ENCODE data around the gene C1orf87.

C1orf87 gene

GRCh38 chr1:60033066-60033465 lies 40.5 kb downstream of the C1orf87 start:
- no peak for TF ChIP-seq CTCF (IDR thresholded peaks at IDR 0.05; ENCODE audit: control insufficient read depth, extremely low read depth, insufficient read depth)
- no peak for DNase-seq (ENCODE audit: low read depth)
- H3K4me3 ChIP-seq (ENCODE audit: low read depth, low read length) = no peak overlapping the region

GRCh38 chr1:60031146-60031545 lies 42.4 kb downstream of the C1orf87 start:
- TF ChIP-seq CTCF (IDR thresholded peaks at IDR 0.05; ENCODE audit: control insufficient read depth, extremely low read depth, insufficient read depth) = no peak
- H3K4me3 ChIP-seq (ENCODE audit: low read depth, low read length) = no peak overlapping the region
- DNase-seq (ENCODE audit: low read depth) = no peak

DNA sequence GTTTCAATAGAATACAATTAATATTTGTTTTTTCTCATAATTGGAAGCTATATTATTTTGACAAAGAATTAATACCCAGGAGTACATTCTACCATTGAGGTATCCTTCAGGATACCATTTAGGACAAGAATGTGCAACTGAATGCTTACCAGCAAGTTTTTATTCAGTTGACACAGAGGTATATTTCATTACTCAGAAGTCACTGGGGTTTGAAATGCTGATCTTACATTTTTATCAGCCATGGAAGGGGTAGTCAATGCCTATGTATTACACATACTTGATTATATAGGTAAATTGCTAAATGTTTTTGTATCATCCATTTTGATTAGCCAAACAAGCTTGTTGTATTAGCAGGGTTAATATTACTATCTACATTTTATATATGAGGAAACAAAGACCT lies 48.0 kb downstream of the C1orf87 start:
- DNase-seq (ENCODE audit: low read depth) = no peak
- no peak for TF ChIP-seq CTCF (IDR thresholded peaks at IDR 0.05; ENCODE audit: control insufficient read depth, extremely low read depth, insufficient read depth)
- H3K4me3 ChIP-seq (ENCODE audit: low read depth, low read length) = no peak overlapping the region

DNA sequence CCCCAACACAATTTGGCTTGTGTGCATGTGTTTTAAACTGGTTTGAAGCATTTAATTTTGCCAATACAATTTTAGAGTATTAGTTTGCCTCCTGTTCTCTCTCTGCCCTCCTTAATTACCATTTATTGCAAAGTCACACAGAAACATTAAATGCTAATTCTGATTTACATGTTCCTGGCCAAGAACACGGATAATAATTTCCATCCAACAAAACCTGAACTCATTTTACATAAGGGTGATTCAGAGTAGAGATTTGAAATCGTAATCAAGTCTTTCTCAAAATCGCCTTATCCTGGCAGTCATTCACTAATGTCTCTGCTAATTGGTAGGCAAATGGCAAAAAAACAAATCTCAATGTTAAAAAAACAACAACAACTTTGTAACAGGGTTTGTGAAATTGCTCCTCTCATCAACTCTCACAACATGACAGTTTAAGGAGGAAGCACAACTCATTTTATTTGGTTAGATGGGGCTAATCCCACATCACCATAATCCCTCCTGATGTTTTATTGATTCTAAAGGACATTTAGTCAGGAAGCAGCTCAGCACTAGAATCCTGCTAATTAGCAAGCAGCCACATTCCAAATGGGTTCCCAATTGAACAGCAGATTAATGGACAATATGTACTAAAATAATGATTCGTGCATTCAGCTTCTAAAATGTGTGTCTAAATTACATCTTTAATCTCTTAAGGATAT lies 55.9 kb downstream of the C1orf87 start:
- TF ChIP-seq CTCF (IDR thresholded peaks at IDR 0.05; ENCODE audit: control insufficient read depth, extremely low read depth, insufficient read depth) = no peak
- no peak overlapping the region for H3K4me3 ChIP-seq (ENCODE audit: low read depth, low read length)
- no peak for DNase-seq (ENCODE audit: low read depth)

DNA sequence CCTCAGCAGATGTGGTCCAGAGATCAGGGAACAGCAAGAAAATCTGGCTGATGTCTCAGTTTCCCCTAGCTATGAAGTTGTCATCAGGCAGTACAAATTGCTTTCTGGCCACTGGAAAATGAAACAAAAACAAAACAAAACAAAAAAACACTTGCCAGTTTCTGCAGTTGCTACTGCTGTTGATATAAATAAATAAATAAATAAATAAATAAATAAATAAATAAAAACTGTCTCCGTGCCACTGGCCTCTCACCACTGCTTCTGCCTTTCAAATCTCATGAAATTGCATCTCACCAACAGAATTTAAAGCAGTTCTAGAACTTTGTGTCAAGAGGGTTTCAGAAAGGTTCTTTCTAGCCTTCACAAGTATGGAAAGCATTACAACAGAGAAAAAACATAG lies 62.9 kb downstream of the C1orf87 start:
- no peak overlapping the region for H3K4me3 ChIP-seq (ENCODE audit: low read depth, low read length)
- no peak for DNase-seq (ENCODE audit: low read depth)
- TF ChIP-seq CTCF (IDR thresholded peaks at IDR 0.05; ENCODE audit: control insufficient read depth, extremely low read depth, insufficient read depth) = no peak

GRCh38 chr1:60008500-60008899 lies 65.1 kb downstream of the C1orf87 start:
- no peak overlapping the region for H3K4me3 ChIP-seq (ENCODE audit: low read depth, low read length)
- no peak for DNase-seq (ENCODE audit: low read depth)
- no peak for TF ChIP-seq CTCF (IDR thresholded peaks at IDR 0.05; ENCODE audit: control insufficient read depth, extremely low read depth, insufficient read depth)

GRCh38 chr1:60000625-60001024 lies 72.9 kb downstream of the C1orf87 start:
- TF ChIP-seq CTCF (IDR thresholded peaks at IDR 0.05; ENCODE audit: control insufficient read depth, extremely low read depth, insufficient read depth) = no peak
- DNase-seq (ENCODE audit: low read depth) = no peak
- H3K4me3 ChIP-seq (ENCODE audit: low read depth, low read length) = no peak overlapping the region
